Panc1 (cell line): ENCODE data around the gene SYNPR. TPM values are rescaled to one million over a fixed set of nuclear protein-coding genes. Genes with fewer than 3 reads are reported as not detected.

Source experiments
- ATAC-seq: fragments of 200-7000 bp; cut with Tn5 transposase; 2 replicates; pipeline ENCODE4 v1.9.1; 2020; ENCODE audit warnings: mild to moderate bottlenecking, moderate library complexity
- BruUV-seq: library from RNA; stranded (reverse); fragments of 400-500 nt; replicated peaks from 2 replicates; lab custom pipeline; 2021; lab: Mats Ljungman, UMichigan
- CTCF ChIA-PET: fragments of 300-600 bp; sonication (Branson Sonifier 250); formaldehyde crosslinking; loops from one replicate; lab custom pipeline; 2022; ENCODE audit warnings: antibody characterized with exemption; lab: Charles Lee
- POLR2A ChIA-PET: fragments of 300-600 bp; sonication (Branson Sonifier 250); formaldehyde crosslinking; loops from one replicate; lab custom pipeline; 2022; ENCODE audit warnings: antibody characterized with exemption; lab: Charles Lee
- DNase-seq: peaks from one replicate; pipeline ENCODE4 v3.0.0-alpha.2; 2010; ENCODE audit warnings: low read depth, low spot score
- H3K27ac ChIP-seq: 2 replicates; pipeline ENCODE4 v1.5.1; 2011; ENCODE audit warnings: mild to moderate bottlenecking, low read length, inconsistent platforms
- H3K27me3 ChIP-seq: fragments of 200-500 bp; sonication (Bioruptor generic); 2 replicates; pipeline ENCODE4 v1.6.0; 2014; ENCODE audit warnings: low read length, inconsistent platforms; ENCODE audit not compliant: control insufficient read depth, insufficient read depth
- H3K36me3 ChIP-seq: fragments of 200-500 bp; sonication (Bioruptor generic); 2 replicates; pipeline ENCODE4 v1.5.1; 2014; ENCODE audit warnings: inconsistent platforms, mild to moderate bottlenecking, low read length, moderate library complexity; ENCODE audit not compliant: control insufficient read depth, insufficient read depth
- H3K4me1 ChIP-seq: 2 replicates; pipeline ENCODE4 v1.5.1; 2011; ENCODE audit warnings: inconsistent platforms, mild to moderate bottlenecking, low read length, moderate library complexity; ENCODE audit not compliant: control insufficient read depth, insufficient read depth
- H3K4me3 ChIP-seq, 2 experiments: 2 replicates each; pipeline ENCODE4 v1.5.1; 2011 to 2012; ENCODE audit warnings: low read depth in 2 of 2, low read length in 2 of 2, mild to moderate bottlenecking in 2 of 2, inconsistent platforms in 1 of 2, moderate library complexity in 1 of 2
- H3K9me3 ChIP-seq: fragments of 200-500 bp; sonication (Bioruptor generic); 2 replicates; pipeline ENCODE4 v1.5.1; 2014; ENCODE audit warnings: low read depth, mild to moderate bottlenecking, inconsistent platforms, low read length, moderate library complexity; ENCODE audit not compliant: control insufficient read depth, insufficient read depth
- POLR2AphosphoS5 ChIP-seq: IDR thresholded peaks from 2 replicates; pipeline ENCODE4 v1.6.1; 2012; ENCODE audit warnings: mild to moderate bottlenecking, low read depth, low read length, moderate library complexity
- REST ChIP-seq, 2 experiments: IDR thresholded peaks; 2 replicates each; pipeline ENCODE4 v1.6.1; 2011 to 2012; ENCODE audit warnings: low read depth in 2 of 2, control low read depth in 1 of 2, low read length in 1 of 2, mild to moderate bottlenecking in 1 of 2, moderate library complexity in 1 of 2; ENCODE audit not compliant: insufficient read depth in 1 of 2
- SIN3A ChIP-seq: IDR thresholded peaks from 2 replicates; pipeline ENCODE4 v1.6.1; 2012; ENCODE audit warnings: low read depth, mild to moderate bottlenecking, low read length, moderate library complexity, borderline replicate concordance; ENCODE audit not compliant: insufficient read depth
- TCF7L2 ChIP-seq: IDR thresholded peaks from 2 replicates; pipeline ENCODE4 v1.6.1; 2011; ENCODE audit warnings: mild to moderate bottlenecking, low read depth, low read length, inconsistent platforms
- in situ Hi-C: cut with HindIII; loops from 2 replicates; pipeline ENCODE4 v1.10.0; 2016; ENCODE audit warnings: low sequenced_read_pairs, low pct_unique_long_range_greater_than_20kb
- intact Hi-C: fragments of 100-400 bp; cut with micrococcal nuclease; formaldehyde crosslinking; loops from one replicate; pipeline ENCODE4 v1.10.0; 2022; ENCODE audit not compliant: unreplicated experiment
- total RNA-seq: library from RNA; stranded (reverse); gene quantifications from one replicate; pipeline ENCODE4 v1.2.1, GENCODE V29; 2021; ENCODE audit not compliant: unreplicated experiment
- TF ChIP-seq, protein P1 (sequence below): fragments of 450-650 bp; IDR thresholded peaks from 2 replicates; pipeline ENCODE4 v1.5.1; 2017; ENCODE audit warnings: mild to moderate bottlenecking

SYNPR gene
- total RNA-seq, 1 experiment from 2014 or later: not detected

DNA sequence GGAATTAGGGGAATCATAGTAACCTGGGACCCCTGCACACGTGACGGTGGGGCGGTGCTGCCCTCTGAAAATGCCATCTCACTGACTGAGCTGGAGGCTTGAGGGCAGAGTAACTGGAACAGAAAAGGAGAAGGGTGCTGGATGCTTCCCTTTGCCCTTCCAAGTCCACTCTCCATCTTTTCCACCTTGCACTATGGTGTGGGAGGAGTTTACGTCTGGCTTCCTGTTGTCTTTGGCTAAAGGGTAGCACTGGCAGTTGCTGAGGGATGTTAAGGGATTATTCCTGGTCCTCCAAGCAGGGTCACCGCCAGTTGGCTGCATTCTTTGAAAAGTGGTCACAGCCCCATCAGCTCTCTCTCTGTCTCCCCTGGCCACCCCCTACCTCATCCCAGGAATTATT is 245.0 kb downstream of the SYNPR start:
- no peaks in the 10 kb centered on the region for H3K9me3 ChIP-seq
- no peak for TF ChIP-seq REST (IDR thresholded peaks at IDR 0.05; ENCODE audit: insufficient read depth in 1 of 2, low read depth in 2 of 2, low read length in 1 of 2)
- TF ChIP-seq POLR2AphosphoS5: no peak
- H3K27me3 ChIP-seq: no peaks in the 10 kb centered on the region
- DNase-seq: no peak
- H3K4me3 ChIP-seq: no peak overlapping the region
- no peaks in the 10 kb centered on the region for H3K4me1 ChIP-seq
- in situ Hi-C loops (no loop called here), intact Hi-C loops (no loop called here)
- ATAC-seq: no peak
- CTCF ChIA-PET: no interaction called here
- no peaks in the 10 kb centered on the region for H3K36me3 ChIP-seq
- POLR2A ChIA-PET: no interaction called here
- BruUV-seq: no TSS peak
- H3K27ac ChIP-seq: no peak overlapping the region

GRCh38 chr3:63528325-63529000 is 250.4 kb downstream of the SYNPR start:
- no peak overlapping the region for H3K27ac ChIP-seq
- no peak for DNase-seq
- in situ Hi-C loops (no loop called here), intact Hi-C loops (no loop called here)
- no peaks in the 10 kb centered on the region for H3K36me3 ChIP-seq
- no peak for TF ChIP-seq REST (IDR thresholded peaks at IDR 0.05; ENCODE audit: insufficient read depth in 1 of 2, low read depth in 2 of 2, low read length in 1 of 2)
- no peak for TF ChIP-seq POLR2AphosphoS5
- no peak for TF ChIP-seq SIN3A
- no peak for TF ChIP-seq TCF7L2
- TF ChIP-seq, protein P1, sequence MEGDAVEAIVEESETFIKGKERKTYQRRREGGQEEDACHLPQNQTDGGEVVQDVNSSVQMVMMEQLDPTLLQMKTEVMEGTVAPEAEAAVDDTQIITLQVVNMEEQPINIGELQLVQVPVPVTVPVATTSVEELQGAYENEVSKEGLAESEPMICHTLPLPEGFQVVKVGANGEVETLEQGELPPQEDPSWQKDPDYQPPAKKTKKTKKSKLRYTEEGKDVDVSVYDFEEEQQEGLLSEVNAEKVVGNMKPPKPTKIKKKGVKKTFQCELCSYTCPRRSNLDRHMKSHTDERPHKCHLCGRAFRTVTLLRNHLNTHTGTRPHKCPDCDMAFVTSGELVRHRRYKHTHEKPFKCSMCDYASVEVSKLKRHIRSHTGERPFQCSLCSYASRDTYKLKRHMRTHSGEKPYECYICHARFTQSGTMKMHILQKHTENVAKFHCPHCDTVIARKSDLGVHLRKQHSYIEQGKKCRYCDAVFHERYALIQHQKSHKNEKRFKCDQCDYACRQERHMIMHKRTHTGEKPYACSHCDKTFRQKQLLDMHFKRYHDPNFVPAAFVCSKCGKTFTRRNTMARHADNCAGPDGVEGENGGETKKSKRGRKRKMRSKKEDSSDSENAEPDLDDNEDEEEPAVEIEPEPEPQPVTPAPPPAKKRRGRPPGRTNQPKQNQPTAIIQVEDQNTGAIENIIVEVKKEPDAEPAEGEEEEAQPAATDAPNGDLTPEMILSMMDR: no peak
- no peaks in the 10 kb centered on the region for H3K27me3 ChIP-seq
- CTCF ChIA-PET: no interaction called here
- ATAC-seq: no peak
- no TSS peak for BruUV-seq
- no peaks in the 10 kb centered on the region for H3K4me1 ChIP-seq
- POLR2A ChIA-PET: no interaction called here
- H3K9me3 ChIP-seq: no peaks in the 10 kb centered on the region
- H3K4me3 ChIP-seq: no peak overlapping the region
